ENCODE measurements around the gene OR52K2.
"Not testable (repeated sequence)": the region's sequence is repeated elsewhere in the genome, so short reads cannot be mapped to it uniquely, and the experiment has no call there.

OR52K2 gene

DNA sequence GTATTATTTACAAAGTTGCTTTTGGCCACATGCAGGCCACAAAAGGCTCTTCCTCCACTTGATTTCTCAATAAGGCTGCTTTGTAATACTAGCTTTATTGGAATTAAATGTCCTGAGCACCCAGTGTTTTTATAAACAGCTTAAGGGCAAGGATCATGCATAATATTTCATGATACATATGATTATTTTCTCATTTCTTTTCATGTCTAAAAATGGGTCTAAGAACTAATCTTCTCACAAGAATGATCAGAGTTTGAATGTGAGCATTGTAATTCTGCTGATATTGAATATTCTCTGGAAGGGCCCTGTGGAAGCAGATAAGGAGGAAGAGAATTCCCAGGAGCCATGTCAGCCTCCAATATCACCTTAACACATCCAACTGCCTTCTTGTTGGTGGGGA is at the start of gene OR52K2:
OR52K2 (plus strand) TSS at position 301 of the 400 bp plus-strand sequence; CDS start at position 346, 45 bp downstream.
- DNase-seq = no peak

DNA sequence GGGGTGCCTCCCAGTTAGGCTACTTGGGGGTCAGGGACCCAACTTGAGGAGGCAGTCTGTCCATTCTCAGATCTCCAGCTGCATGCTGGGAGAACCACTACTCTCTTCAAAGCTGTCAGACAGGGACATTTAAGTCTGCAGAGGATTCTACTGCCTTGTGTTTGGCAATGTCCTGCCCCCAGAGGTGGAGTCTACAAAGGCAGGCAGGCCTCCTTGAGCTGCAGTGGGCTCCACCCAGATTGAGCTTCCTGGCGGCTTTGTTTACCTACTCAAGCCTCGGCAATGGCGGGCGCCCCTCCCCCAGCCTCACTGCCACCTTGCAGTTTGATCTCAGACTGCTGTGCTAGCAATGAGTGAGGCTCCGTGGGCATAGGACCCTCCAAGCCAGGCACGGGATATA is 42.9 kb upstream of the OR52K2 start:
- DNase-seq = not testable (repeated sequence)

DNA sequence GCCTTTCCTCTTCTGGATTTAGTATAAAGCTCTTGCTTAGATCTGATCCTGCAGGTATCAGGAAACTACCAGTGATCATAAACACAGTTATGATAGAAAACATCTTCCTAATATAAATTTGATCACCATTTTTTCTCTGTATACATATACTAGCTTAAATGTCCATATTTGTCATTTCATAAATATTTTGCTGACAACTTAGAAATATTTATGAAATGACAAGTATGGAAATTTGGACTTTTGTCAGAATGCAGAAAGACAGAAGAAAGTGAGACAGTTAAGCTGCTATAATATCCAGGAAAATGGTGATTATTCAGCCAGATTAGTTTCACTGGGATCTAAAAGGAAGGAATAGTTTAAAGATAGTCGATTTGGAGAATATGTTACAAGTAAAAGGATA is 32.8 kb upstream of the OR52K2 start:
- no peak for DNase-seq

DNA sequence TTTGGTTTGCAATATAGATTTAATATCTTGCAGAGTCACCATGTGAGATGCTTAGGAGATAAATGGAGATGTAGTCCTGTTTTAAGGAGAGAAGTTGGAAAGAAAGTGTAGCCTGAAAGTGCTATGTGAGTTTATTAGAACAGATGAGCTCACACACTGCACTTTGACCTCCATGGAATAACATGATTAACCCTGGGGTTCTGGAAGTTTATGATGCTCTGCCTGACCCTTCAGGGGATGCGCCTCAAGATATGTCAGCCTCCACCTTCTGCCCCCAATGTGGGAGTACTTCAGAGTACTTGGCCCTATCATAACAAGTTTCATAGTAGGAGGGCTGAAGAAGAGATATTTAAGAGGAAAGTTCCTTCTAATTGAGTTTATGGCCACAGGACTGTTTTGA is 32.3 kb upstream of the OR52K2 start:
- no peak for DNase-seq

DNA sequence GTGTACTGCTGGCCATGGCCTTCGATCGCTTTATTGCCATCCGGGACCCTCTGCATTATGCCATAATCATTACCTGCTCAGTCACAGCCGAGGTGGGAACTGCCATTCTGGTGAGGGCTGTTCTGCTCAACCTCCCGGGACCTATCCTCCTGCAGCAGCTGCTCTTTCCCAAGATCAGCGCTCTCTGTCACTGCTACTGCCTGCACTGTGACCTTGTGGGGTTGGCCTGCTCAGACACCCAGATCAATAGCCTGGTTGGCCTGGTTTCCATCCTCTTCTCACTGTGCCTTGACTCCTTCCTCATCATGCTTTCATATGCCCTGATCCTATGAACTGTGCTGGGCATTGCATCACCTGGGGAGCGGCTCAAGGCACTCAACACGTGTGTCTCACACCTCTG is 30.7 kb upstream of the OR52K2 start:
- no peak for DNase-seq

DNA sequence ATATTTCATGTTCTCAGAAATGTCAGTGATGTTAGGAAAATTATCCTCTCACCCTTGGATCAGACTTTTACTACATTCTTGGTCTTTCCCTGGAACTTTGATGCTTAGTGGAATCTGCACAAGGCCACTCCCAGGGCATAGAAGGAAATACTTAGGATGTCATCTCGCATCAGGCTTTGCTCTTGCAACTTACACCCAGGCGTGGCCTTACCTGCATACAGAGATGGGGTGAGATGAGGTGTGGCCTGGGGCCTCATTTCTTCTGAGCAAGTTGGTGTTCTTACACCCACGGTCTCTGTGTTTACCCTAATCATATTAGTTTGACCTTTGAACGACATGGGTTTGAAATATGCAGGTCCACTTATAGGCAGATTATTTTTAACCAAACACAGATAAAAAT is 19.0 kb upstream of the OR52K2 start:
- DNase-seq = no peak

DNA sequence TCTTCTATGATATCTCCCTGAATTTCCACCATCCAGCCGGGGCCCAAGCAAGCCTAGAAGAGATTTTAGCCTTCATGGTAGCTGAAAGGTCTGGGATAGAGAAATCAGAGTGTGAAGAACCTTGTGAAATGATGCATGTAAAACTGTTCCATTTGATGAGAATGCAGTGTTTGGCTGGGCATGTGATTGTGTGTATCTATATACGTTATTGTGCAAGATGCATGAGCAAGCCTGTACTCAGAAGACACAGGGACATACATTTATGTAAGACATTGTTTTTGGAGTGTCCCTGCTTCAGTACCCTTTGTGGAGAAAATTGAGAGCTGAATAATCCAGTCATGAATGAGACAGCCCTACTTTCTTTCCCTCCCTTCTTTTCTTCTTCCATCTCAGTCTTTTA is 15.2 kb upstream of the OR52K2 start:
- no peak for DNase-seq

DNA sequence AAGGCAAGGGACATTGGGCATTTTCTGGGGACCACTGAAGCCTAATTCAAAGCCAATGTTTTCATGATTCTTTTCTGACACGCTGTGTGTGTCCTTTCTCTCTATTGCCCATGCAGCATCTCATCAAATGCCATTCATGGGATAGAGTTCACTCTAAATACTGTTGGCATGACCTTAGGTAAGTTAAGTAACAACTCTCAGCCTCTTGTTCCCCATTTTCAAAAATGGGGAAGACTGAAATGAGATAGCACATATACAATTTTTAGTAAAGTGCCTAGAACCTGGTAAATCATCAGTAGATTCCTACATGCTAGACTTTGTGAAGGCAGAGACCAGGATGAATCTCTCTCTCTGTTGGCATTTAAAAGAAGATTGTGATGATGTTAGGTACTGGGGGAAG is 12.7 kb upstream of the OR52K2 start:
- no peak for DNase-seq

DNA sequence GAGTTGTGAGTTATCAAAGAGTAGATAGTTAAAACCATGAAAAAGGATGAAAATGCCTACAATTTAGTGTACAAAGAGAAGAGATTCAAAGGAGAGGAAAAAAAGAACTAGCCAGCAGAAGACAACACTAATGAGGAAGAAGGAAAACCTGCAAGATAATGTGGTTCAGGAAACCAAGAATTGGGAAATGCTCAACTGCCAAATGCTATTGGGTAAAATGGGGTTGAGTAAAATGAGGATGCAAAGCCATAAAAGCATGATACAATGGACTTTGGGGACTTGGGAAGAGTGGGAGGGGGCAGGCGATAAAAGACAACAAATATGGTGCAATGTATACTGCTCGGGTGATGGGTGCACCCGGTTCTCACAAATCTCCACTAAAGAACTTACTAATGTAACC is 7.6 kb upstream of the OR52K2 start:
- DNase-seq = no peak

DNA sequence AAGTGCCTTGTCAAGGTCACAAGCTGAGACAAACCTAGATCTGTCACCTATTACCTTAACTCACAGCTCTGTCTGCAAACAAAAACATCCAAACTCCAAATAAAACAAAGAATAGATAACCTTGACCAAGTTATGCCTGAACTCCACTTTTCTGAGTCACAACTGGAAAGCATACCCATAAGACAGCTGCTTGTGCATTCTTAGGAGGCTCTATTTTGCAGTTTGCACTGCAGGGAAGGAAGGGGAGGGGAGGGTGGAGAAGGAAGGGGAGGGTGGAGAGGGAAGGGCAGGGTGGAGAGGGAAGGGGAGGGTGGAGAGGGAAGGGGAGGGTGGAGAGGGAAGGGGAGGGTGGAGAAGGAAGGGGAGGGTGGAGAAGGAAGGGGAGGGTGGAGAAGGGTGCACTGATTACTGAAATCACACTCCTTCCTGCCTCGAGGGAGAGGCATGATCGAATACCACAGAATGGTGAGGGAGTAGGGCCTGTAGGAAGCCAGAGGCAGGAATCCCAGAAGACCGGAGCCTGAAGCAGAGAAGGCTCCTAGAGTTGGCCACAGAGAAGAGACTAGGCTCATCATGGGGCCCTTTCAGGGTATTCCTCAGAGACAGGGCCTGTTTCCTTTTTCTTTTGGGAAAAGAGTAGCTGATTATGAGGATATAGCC is 5.7 kb upstream of the OR52K2 start:
- DNase-seq = no peak

DNA sequence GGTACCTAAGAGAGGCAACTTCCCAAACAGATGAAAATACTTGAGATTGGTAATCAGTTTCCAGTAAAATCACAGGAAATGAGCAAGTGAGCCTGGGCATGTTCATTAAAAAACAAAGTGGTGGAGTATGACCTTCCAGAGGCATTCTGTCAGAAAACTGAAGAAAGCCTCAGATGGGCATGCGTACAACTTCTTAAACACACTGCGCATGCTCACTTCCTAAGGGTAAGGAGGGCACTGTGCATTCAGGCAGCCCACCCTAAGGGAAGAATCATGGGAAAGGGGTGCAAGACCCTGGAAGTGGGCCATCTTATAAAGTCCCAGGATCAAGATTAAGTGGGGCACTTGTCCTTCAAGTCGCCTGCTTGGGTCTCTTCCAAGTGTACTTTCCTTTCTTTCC is 4.0 kb downstream of the OR52K2 start:
- no peak for DNase-seq

DNA sequence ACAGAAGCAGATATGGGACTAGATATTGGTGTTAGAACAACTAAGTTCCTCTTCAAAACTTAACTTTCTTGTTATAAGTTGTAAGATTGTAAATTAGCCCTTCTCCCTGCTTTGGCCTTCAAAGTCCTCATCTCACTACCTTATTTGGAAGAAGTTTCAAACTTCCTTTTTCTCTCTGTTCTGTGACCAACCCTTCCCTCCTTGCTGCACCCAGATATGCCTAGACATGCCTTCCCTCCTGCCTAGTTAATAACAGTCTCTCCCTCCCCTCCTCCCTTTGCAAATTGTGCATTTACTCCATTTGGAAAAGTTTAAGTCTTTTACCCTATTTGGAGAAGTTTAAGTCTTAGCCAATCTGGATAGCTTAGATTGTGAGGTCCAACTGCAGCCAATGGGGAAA is 4.9 kb downstream of the OR52K2 start:
- DNase-seq = no peak

DNA sequence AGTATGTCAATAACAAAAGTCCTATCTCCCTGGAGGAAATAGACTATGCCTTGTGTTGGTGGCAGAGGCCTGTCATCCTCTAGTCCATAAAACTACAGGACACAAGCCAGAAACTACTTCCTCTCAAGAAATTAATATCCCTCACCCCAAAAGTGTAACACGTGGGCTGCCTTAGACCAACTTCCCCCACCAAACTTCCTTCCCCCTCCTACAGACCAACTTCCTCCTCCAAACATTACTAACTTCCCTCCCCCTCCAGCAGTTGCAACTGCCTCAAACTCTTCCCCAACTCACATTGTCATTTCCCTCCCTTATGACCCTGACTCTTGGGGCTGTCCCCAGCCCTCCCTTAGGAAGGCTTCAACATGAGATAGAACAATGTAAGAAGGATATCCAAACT is 6.3 kb downstream of the OR52K2 start:
- no peak for DNase-seq

DNA sequence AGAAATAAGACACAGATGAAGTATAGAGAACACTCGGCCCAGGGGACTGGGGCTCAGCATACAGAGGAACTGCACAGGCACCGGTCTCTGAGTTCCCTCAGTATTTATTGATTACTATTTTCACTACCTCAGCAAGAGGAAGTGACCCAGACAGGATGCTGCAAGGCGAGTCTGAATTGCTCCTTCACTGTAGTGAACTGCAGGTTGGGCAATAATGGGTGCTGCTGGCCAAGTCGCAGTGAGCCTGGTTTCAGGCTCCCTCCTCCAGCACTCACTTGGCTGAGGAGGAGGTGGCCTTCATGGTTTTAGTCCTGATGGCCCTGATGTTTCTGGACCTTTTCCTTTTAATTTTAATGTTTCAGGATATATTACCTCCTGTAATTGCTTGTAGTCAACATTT is 10.4 kb downstream of the OR52K2 start:
- DNase-seq = no peak

DNA sequence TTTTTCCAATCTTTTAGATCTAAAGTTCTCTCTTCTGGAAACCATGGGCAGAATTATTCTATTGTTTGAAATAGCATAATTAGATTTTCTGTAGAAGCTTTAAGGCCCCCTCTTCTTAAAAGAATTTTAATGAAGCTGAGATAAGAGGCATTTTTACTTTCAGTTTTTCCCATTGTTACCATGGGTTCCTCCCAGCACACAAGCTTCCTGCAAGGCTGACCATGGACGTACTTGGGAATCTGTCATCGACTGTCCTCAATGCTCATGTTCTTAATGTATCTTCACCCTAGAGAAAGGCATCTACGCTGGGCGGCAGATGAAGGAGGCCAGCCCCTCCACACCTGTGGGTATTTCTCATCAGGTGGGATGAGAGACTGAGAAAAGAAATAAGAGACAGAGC is 11.1 kb downstream of the OR52K2 start:
- no peak for DNase-seq

DNA sequence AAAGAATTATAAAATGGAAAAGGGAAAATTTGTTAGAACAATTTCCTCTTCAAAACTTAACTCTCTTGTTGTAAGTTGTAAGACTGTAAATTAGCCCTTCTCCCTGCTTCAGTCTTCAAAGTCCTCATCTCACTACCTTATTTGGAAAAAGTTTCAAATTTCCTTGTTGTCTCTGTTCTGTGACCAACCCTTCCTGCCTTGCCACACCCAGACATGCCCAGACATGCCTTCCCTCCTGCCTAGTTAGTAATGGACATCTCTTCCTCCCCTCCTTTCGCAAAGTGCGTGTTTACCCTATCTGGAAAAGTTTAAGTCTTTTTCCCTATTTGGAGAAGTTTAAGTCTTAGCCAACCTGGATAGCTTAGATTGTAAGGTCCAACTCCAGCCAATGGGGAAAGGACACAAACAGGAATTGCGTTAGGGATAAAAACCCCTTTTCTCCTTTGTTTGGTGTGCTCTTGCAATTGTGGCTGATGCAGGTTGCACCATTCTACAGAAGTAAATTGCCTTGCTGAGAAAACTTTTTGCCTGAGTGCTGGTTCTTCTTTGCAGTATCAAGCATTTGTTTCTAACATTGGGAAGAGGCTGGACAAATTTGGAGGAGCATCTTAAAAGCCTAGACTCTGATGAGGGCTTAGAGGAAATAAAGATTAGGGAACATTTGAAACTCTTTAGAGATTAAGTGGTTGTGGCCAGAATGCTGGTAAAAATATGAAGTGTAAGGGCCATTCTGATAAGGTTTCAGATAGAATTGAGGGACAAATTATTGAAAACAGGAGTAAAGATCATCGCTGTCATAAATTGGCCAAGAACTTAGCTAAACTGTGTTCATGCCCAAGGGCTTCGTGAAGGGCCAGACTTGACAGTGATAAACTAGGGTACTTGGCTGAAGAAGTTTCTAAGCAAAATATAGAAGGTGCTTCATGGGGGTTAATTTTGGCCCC is 15.4 kb downstream of the OR52K2 start:
- DNase-seq = no peak

DNA sequence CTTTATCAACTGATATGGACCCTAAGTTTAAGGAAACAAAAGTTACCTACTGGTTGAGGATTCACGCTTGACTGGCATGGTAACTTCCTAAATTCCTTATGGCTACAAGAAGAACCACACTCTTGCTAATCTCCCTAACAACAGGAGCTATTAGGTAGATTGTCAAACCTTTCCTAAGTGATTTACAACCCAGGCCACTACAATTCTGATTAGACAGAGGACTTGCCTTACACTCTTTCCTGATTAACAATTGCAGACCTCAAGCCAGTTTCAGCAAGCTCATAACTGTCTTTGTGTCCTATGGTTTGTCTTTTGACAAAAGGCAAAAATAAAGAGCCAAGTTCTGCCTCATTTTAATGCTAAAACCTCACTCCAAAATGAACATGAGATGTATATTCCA is 16.3 kb downstream of the OR52K2 start:
- no peak for DNase-seq

DNA sequence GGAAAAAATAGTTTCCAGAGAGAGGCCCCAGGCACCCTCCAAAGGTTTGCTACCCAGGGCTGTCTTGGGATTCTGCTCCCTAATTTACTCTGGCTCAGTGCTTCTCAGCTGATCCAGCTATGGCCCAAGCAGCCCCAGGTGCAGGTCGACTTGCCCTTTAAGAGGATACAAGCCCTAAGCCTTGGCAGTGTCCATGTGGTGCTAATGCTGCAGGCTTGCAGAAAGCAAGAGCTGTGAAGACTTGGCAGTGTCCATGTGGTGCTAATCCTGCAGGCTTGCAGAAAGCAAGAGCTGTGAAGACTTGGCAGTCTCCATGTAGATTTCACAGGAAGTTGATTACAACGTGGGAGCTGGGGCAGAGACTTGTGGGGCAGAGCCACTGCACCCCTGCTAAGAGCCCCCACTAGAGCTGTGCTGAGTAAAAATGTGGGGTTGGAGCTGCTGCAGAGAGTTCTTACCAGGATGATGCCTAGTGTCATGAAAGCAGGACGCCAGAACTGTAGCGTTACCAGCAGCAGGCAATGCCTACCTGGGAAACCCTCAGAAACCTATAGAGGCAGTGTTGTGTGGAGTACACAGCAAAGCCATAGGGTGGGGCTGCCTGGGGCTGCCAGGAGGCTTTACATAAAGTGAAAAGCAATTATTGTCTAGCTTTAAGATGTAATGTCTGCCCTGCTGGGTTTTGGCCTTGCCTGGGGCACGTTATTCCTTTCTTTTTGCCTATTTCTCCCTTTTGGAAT is 17.2 kb downstream of the OR52K2 start:
- no peak for DNase-seq

DNA sequence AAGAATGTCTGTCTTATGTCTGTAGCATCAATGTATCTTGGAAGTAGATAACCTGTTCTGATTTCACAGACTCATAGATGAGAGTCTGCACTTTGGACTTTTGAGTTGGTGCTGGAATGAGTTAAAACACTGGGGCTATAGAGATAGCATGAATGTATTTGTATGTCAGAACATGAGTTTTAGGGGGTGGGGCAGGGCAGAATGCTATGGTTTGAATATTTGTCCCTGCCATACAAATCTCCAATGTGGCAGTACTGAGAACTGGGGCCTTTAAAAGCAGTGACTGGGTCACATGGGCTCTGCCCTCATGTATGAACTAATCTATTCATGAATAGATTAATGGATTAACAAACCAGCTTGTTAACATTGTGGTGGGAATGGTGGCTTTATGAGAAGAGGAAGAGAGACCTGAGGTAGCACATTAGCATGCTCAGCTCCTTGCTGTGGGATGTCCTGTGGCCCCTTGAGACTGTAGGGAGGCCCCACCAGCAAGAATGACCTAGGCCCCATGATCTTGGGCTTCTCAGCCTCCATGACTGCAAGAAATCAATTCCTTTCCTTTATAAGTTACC is 17.9 kb downstream of the OR52K2 start:
- no peak for DNase-seq

DNA sequence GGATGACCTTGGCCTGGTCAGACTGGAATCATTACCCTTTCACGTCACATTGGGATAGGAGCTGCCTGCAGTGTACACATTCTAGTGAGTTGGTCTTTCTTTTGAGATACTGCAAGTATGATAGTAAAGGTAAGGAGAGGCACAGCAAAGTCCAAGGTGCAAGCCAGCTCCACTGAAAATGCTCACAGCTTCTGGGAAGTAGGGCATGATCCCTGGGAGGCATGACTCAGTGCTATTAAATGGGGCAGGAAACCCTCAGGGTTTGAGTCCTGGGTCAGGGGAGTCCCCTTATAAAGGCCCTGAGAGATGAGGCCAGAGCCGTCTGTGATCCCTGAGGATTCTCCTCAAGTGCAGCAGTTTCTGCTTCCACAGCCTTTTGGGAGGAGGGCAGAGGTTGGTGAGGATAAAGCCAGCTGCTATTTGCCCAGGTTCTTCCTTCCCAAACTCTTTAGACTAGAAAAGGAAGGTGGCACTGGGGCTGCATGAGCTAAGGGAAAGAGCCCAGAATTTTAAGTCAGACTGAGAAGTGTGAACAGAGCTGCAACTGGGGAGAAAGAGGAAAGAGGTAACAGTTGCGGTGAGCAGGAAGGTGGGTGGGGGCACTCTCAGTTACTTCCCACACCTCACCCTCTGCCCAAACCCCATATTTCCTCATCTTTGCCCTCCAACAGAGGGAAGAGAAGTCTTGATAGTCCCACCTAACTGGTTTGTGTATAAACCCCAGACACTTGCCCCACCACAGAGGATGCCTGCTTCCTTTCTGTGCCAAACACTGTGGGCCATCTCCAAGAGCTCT is 18.9 kb downstream of the OR52K2 start:
- no peak for DNase-seq

DNA sequence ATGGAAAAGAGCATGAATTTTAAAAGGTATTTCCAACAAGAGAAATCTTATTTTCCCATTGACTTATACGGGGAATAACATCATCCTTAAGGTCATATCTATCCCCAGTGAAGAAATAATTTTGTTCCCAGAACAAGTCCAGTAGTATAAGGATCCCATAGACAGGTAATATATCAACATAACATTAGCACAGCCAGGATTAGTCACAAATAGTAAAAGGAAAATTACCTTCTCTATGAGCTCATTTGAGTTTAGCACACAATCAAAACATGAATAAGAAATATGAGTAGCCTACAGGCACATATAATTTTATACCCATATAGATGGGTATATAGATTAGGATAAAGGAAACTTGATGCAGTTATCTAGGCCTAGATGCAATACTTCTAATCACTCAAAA is 30.5 kb downstream of the OR52K2 start:
- no peak for DNase-seq

DNA sequence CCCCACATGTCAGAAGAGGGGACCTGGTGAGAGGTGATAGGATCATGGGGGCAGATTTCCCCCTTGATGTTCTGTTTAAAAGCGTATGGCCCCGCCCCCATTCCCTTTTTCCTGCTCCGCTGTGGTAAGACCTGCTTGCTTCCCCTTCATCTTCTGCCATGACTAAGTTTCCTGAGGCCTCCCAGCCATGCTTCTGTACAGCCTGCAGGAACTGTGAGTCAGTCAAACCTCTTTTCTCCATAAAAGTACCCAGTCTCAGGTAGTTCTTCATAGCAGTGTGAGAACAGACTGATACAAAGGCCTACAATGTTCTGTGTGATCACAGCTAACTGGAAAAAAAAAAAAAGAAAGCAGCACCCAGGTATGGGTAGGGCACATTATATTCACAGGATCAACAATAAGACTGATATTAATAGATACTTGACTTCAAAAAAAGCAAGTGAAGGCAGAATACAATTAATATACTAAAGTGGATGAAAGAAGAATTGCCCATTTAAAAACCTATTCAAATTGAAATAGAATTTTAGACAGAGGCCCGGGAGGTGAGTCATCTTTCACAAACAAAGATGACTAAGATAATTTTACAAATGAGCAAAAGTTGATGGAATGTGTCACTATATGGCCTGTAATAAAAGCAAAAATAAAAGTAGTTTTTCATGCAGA is 31.6 kb downstream of the OR52K2 start:
- no peak for DNase-seq

Measured in left hindlimb (tissue), 1 donor.